Activated T-cell treated with anti-CD3 and anti-CD28 coated beads for 4 hours (primary cell): ENCODE data around the gene ITPR1.
"Not testable (repeated sequence)": the region's sequence is repeated elsewhere in the genome, so short reads cannot be mapped to it uniquely, and the experiment has no call there.

Experiments used
- DNase-seq: peaks from one replicate; pipeline ENCODE4 v3.0.0-alpha.2; 2020

ITPR1 gene

GRCh38 chr3:4574426-4574965 is 81.3 kb downstream of the ITPR1 start:
- no peak for DNase-seq

- no peak for DNase-seq
Observed at GRCh38 chr3:4575381-4575780, 82.2 kb downstream of the ITPR1 start.

GRCh38 chr3:4577721-4578120 is 84.6 kb downstream of the ITPR1 start:
- DNase-seq = no peak

GRCh38 chr3:4580346-4581123 is 87.4 kb downstream of the ITPR1 start:
- DNase-seq = no peak

- no peak for DNase-seq
Observed at GRCh38 chr3:4581124-4581424, 87.9 kb downstream of the ITPR1 start.

- DNase-seq = no peak
Observed at GRCh38 chr3:4581498-4581897, 88.3 kb downstream of the ITPR1 start.

GRCh38 chr3:4581920-4582611 is 88.9 kb downstream of the ITPR1 start:
- DNase-seq = no peak

GRCh38 chr3:4582624-4583023 is 89.5 kb downstream of the ITPR1 start:
- DNase-seq = no peak

GRCh38 chr3:4583416-4583815 is 90.3 kb downstream of the ITPR1 start:
- DNase-seq = no peak

- DNase-seq = no peak
Observed at GRCh38 chr3:4584456-4585249, 91.5 kb downstream of the ITPR1 start.

GRCh38 chr3:4586381-4586780 is 93.2 kb downstream of the ITPR1 start:
- no peak for DNase-seq

- DNase-seq = no peak
Observed at GRCh38 chr3:4587061-4587837, 94.1 kb downstream of the ITPR1 start.

GRCh38 chr3:4587838-4588105 is 94.6 kb downstream of the ITPR1 start:
- no peak for DNase-seq

GRCh38 chr3:4588466-4588865 is 95.3 kb downstream of the ITPR1 start:
- DNase-seq = no peak

- DNase-seq = no peak
Observed at GRCh38 chr3:4589475-4590097, 96.4 kb downstream of the ITPR1 start.

- not testable (repeated sequence) for DNase-seq
Observed at GRCh38 chr3:4590849-4591248, 97.7 kb downstream of the ITPR1 start.

- DNase-seq = no peak
Observed at GRCh38 chr3:4591669-4592068, 98.5 kb downstream of the ITPR1 start.

GRCh38 chr3:4593014-4593413 is 99.9 kb downstream of the ITPR1 start:
- no peak for DNase-seq

GRCh38 chr3:4595710-4596113 is 102.6 kb downstream of the ITPR1 start:
- DNase-seq = no peak

GRCh38 chr3:4596612-4597011 is 103.5 kb downstream of the ITPR1 start:
- DNase-seq = no peak

GRCh38 chr3:4597208-4597985 is 104.2 kb downstream of the ITPR1 start:
- DNase-seq = no peak

GRCh38 chr3:4598232-4598631 is 105.1 kb downstream of the ITPR1 start:
- not testable (repeated sequence) for DNase-seq
